ENCODE measurements around the gene CLC. TPM values are rescaled to one million over a fixed set of nuclear protein-coding genes. Genes with fewer than 3 reads are reported as not detected.

CLC gene
- total RNA-seq, 4 donors from 2014 or later: not detected

DNA sequence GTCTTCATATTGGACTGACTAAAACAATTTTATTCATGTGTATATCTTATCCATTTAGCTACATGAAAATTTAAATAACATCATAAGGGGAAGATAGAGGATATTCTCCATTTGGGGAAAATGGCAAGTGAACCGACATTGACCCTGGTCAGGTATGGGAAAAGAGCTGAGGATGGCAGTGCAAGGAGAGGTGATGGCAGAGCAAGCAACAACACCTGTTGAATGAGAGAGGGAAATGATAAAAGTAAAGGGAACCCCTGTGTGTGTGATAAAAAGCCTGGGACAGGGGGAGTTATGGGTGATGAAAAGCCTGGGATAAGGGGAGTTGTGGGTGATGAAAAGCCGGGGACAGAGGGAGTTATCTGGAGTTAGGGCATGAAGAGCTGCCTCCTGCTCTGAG is 4.0 kb downstream of the CLC start:
- H3K4me1 ChIP-seq: no peaks in the 10 kb centered on the region
- no peaks in the 10 kb centered on the region for H3K36me3 ChIP-seq
- H3K4me3 ChIP-seq: no peak overlapping the region
- no peaks in the 10 kb centered on the region for H3K9me3 ChIP-seq
- in situ Hi-C loops (cut with MboI; ENCODE audit: low pct_ligation_motif_present in 1 of 4, low pct_unique_long_range_greater_than_20kb in 1 of 4, low sequenced_read_pairs in 3 of 4) (no loop called here), intact Hi-C loops (cut with DNase I; ENCODE audit: low total_unique reads) (no loop called here)
- DNase-seq: no peak
- H3K27ac ChIP-seq: no peak overlapping the region
- H3K27me3 ChIP-seq: peaks cover 6% of the 10 kb centered on the region
- TF ChIP-seq POLR2AphosphoS5 (IDR thresholded peaks at IDR 0.05) (no peak), CTCF (IDR thresholded peaks at IDR 0.05) (no peak), EP300 (IDR thresholded peaks at IDR 0.05; ENCODE audit: low read depth) (no peak), POLR2A (IDR thresholded peaks at IDR 0.05) (no peak)
- WGBS, 2 donors (ENCODE audit: low coverage in 1 of 2): 85 to 95% methylated on average over 2 of the region's 2 CpGs

DNA sequence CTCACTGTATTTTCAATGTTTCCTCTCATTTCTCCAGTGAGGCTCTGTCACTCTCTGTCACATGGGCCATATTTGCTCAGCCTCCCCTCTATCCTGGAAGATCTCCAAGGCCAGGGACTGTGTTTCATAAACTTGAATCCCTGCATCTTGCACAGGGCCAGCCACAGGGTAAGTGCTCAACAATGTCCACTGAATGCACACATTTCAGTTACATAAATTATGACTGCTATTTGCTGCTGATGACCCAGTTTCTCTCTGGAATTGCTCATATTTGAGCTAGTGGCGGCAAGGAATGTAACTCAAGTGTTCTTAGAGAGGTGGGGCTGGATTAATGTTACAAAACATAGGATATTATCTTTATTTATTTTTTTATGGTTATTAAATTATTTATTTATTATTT is 6.1 kb downstream of the CLC start:
- in situ Hi-C loops (cut with MboI; ENCODE audit: low pct_ligation_motif_present in 1 of 4, low pct_unique_long_range_greater_than_20kb in 1 of 4, low sequenced_read_pairs in 3 of 4): no loop called here
- intact Hi-C loops (cut with DNase I; ENCODE audit: low total_unique reads): no loop called here
- Histone ChIP-seq H3K4me3 (no peak overlapping the region), H3K9me3 (no peaks in the 10 kb centered on the region), H3K4me1 (no peaks in the 10 kb centered on the region), H3K27ac (no peak overlapping the region), H3K36me3 (no peaks in the 10 kb centered on the region), H3K27me3 (no peaks in the 10 kb centered on the region)
- TF ChIP-seq CTCF (IDR thresholded peaks at IDR 0.05): no peak
- TF ChIP-seq POLR2AphosphoS5 (IDR thresholded peaks at IDR 0.05): no peak
- no peak for TF ChIP-seq EP300 (IDR thresholded peaks at IDR 0.05; ENCODE audit: low read depth)
- no peak for TF ChIP-seq POLR2A (IDR thresholded peaks at IDR 0.05)
- DNase-seq: no peak
- WGBS, 2 donors (ENCODE audit: low coverage in 1 of 2): 92 to 100% methylated on average over 1 of the region's 1 CpG

- Histone ChIP-seq H3K36me3 (no peaks in the 10 kb centered on the region), H3K4me3 (no peak overlapping the region), H3K27me3 (no peaks in the 10 kb centered on the region), H3K4me1 (no peaks in the 10 kb centered on the region), H3K9me3 (no peaks in the 10 kb centered on the region), H3K27ac (no peak overlapping the region)
- TF ChIP-seq EP300 (IDR thresholded peaks at IDR 0.05; ENCODE audit: low read depth) (no peak), CTCF (IDR thresholded peaks at IDR 0.05) (no peak), POLR2AphosphoS5 (IDR thresholded peaks at IDR 0.05) (no peak)
- 46 to 57% methylated on average over 4 of the region's 4 CpGs for WGBS, 2 donors (ENCODE audit: low coverage in 1 of 2)
- in situ Hi-C loops (cut with MboI; ENCODE audit: low pct_ligation_motif_present in 1 of 4, low pct_unique_long_range_greater_than_20kb in 1 of 4, low sequenced_read_pairs in 3 of 4) (no loop called here), intact Hi-C loops (cut with DNase I; ENCODE audit: low total_unique reads) (no loop called here)
- no peak for DNase-seq
Observed at GRCh38 chr19:39729594-39729993, 8.2 kb downstream of the CLC start.

GRCh38 chr19:39728040-39728439 is 9.8 kb downstream of the CLC start:
- H3K27me3 ChIP-seq: peaks cover 5% of the 10 kb centered on the region
- in situ Hi-C loops (cut with MboI; ENCODE audit: low pct_ligation_motif_present in 1 of 4, low pct_unique_long_range_greater_than_20kb in 1 of 4, low sequenced_read_pairs in 3 of 4): no loop called here
- no peak overlapping the region for H3K4me3 ChIP-seq
- WGBS, 2 donors (ENCODE audit: low coverage in 1 of 2): 80% methylated on average over 6 of the region's 6 CpGs; no CpG with 5 or more reads in 1 of the 2 donors
- H3K36me3 ChIP-seq: no peaks in the 10 kb centered on the region
- no peaks in the 10 kb centered on the region for H3K4me1 ChIP-seq
- H3K9me3 ChIP-seq: no peaks in the 10 kb centered on the region
- intact Hi-C loops (cut with DNase I; ENCODE audit: low total_unique reads): no loop called here
- TF ChIP-seq POLR2A (IDR thresholded peaks at IDR 0.05) (no peak), CTCF (IDR thresholded peaks at IDR 0.05) (no peak), EP300 (IDR thresholded peaks at IDR 0.05; ENCODE audit: low read depth) (no peak), POLR2AphosphoS5 (IDR thresholded peaks at IDR 0.05) (no peak)
- no peak overlapping the region for H3K27ac ChIP-seq
- no peak for DNase-seq

Data from transverse colon (tissue), 4 donors.